Breast epithelium (tissue), 3 donors: Measurements from ENCODE around the gene ABCA13.

Experiments used
- POLR2A ChIP-seq: fragments of 450-650 bp; IDR thresholded peaks from one replicate; pipeline ENCODE4 v1.6.1; 2016; ENCODE audit warnings: antibody characterized with exemption, mild to moderate bottlenecking, moderate library complexity
- POLR2AphosphoS5 ChIP-seq, 3 donors: sonication (generic); formaldehyde crosslinking; IDR thresholded peaks; one replicate each; pipeline ENCODE4 v1.6.1; 2017; ENCODE audit warnings: antibody characterized with exemption in 3 of 3

- no peak for TF ChIP-seq POLR2AphosphoS5 (IDR thresholded peaks at IDR 0.05)
- TF ChIP-seq POLR2A = no peak
These were observed 77.9 kb downstream of the ABCA13 start for GRCh38 chr7:48249166-48249565.
